ENCODE data around the gene GMCL1.

DNA sequence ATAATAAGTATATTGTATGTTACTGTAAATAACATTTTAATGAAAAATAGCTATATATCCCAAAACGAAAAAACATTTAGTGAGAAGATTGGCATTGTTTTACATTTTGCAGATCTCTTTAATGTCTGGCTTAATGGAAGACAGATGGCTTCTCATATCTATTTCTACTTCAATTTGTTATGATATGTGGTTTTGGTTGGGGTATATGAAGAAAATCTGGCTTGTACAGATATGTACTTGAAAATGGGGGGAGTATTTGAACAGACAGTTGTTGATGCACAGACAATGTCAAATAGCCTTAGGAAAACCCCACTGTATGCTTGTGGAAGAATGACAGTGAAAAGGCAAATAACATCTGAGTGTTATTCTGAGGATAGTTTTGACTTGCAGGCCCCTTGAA, 23.6 kb upstream of the GMCL1 start:
- TF ChIP-seq EZH2 (IDR thresholded peaks at IDR 0.05; ENCODE audit: low read depth, unreplicated experiment) (no peak), EZH2phosphoT487 (IDR thresholded peaks at IDR 0.05; ENCODE audit: unreplicated experiment) (no peak), JUNB (IDR thresholded peaks at IDR 0.05; ENCODE audit: unreplicated experiment) (no peak), POLR2AphosphoS5 (IDR thresholded peaks at IDR 0.05; ENCODE audit: low read depth) (no peak), NANOG (IDR thresholded peaks at IDR 0.05; ENCODE audit: borderline replicate concordance) (no peak), CREB1 (CRISPR knock-in tag; IDR thresholded peaks at IDR 0.05; ENCODE audit: low read depth) (no peak), ZNF331 (CRISPR knock-in tag; IDR thresholded peaks at IDR 0.05; ENCODE audit: low read depth) (no peak)
- TF ChIP-seq, protein P1, sequence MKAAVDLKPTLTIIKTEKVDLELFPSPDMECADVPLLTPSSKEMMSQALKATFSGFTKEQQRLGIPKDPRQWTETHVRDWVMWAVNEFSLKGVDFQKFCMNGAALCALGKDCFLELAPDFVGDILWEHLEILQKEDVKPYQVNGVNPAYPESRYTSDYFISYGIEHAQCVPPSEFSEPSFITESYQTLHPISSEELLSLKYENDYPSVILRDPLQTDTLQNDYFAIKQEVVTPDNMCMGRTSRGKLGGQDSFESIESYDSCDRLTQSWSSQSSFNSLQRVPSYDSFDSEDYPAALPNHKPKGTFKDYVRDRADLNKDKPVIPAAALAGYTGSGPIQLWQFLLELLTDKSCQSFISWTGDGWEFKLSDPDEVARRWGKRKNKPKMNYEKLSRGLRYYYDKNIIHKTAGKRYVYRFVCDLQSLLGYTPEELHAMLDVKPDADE (IDR thresholded peaks at IDR 0.05) = no peak
- TF ChIP-seq, protein P2, sequence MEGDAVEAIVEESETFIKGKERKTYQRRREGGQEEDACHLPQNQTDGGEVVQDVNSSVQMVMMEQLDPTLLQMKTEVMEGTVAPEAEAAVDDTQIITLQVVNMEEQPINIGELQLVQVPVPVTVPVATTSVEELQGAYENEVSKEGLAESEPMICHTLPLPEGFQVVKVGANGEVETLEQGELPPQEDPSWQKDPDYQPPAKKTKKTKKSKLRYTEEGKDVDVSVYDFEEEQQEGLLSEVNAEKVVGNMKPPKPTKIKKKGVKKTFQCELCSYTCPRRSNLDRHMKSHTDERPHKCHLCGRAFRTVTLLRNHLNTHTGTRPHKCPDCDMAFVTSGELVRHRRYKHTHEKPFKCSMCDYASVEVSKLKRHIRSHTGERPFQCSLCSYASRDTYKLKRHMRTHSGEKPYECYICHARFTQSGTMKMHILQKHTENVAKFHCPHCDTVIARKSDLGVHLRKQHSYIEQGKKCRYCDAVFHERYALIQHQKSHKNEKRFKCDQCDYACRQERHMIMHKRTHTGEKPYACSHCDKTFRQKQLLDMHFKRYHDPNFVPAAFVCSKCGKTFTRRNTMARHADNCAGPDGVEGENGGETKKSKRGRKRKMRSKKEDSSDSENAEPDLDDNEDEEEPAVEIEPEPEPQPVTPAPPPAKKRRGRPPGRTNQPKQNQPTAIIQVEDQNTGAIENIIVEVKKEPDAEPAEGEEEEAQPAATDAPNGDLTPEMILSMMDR (conservative IDR thresholded peaks at IDR 0.05; ENCODE audit: low read depth in 2 of 2) = no peak
- TF ChIP-seq, protein P3, sequence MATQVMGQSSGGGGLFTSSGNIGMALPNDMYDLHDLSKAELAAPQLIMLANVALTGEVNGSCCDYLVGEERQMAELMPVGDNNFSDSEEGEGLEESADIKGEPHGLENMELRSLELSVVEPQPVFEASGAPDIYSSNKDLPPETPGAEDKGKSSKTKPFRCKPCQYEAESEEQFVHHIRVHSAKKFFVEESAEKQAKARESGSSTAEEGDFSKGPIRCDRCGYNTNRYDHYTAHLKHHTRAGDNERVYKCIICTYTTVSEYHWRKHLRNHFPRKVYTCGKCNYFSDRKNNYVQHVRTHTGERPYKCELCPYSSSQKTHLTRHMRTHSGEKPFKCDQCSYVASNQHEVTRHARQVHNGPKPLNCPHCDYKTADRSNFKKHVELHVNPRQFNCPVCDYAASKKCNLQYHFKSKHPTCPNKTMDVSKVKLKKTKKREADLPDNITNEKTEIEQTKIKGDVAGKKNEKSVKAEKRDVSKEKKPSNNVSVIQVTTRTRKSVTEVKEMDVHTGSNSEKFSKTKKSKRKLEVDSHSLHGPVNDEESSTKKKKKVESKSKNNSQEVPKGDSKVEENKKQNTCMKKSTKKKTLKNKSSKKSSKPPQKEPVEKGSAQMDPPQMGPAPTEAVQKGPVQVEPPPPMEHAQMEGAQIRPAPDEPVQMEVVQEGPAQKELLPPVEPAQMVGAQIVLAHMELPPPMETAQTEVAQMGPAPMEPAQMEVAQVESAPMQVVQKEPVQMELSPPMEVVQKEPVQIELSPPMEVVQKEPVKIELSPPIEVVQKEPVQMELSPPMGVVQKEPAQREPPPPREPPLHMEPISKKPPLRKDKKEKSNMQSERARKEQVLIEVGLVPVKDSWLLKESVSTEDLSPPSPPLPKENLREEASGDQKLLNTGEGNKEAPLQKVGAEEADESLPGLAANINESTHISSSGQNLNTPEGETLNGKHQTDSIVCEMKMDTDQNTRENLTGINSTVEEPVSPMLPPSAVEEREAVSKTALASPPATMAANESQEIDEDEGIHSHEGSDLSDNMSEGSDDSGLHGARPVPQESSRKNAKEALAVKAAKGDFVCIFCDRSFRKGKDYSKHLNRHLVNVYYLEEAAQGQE (IDR thresholded peaks at IDR 0.05; ENCODE audit: unreplicated experiment) = no peak

All from GM23338 (cell line).